MM.1S (cell line): ENCODE data around the gene GAREM1.

Experiments
- DNase-seq: peaks from one replicate; pipeline ENCODE4 v3.0.0-alpha.2; 2015
- H2AFZ ChIP-seq: fragments of 300-600 bp; sonication (generic); 2 replicates; pipeline ENCODE4 v1.6.0; 2016; ENCODE audit warnings: antibody characterized with exemption, low read length
- H3F3A ChIP-seq: fragments of 300-600 bp; sonication (generic); 2 replicates; pipeline ENCODE4 v1.6.1; 2016; ENCODE audit warnings: mild to moderate bottlenecking, antibody characterized with exemption, low read length, moderate library complexity, mixed read lengths; ENCODE audit not compliant: insufficient read depth
- H3K27ac ChIP-seq: fragments of 300-600 bp; sonication (generic); 2 replicates; pipeline ENCODE4 v1.5.1; 2016; ENCODE audit warnings: mild to moderate bottlenecking, low read length
- H3K27me3 ChIP-seq: fragments of 300-600 bp; sonication (generic); replicated peaks from 2 replicates; pipeline ENCODE4 v1.6.0; 2016; ENCODE audit warnings: low read length; ENCODE audit not compliant: insufficient read depth
- H3K36me3 ChIP-seq: fragments of 300-600 bp; sonication (generic); replicated peaks from 2 replicates; pipeline ENCODE4 v1.6.1; 2016; ENCODE audit warnings: mild to moderate bottlenecking, low read length, mixed read lengths; ENCODE audit not compliant: insufficient read depth
- H3K4me1 ChIP-seq: fragments of 300-600 bp; sonication (generic); 2 replicates; pipeline ENCODE4 v1.6.1; 2016; ENCODE audit warnings: low read length, mixed read lengths
- H3K4me2 ChIP-seq: fragments of 300-600 bp; sonication (generic); 2 replicates; pipeline ENCODE4 v1.6.0; 2016; ENCODE audit warnings: low read depth, low read length
- H3K4me3 ChIP-seq: fragments of 300-600 bp; sonication (generic); 2 replicates; pipeline ENCODE4 v1.5.1; 2016; ENCODE audit warnings: low read length, mixed read lengths
- H3K79me2 ChIP-seq: fragments of 300-600 bp; sonication (generic); 2 replicates; pipeline ENCODE4 v1.6.1; 2016; ENCODE audit warnings: mixed run types, low read length, mixed read lengths
- H3K9ac ChIP-seq: fragments of 300-600 bp; sonication (generic); 2 replicates; pipeline ENCODE4 v1.6.1; 2016; ENCODE audit warnings: low read length, mixed read lengths
- H3K9me2 ChIP-seq: fragments of 300-600 bp; sonication (generic); replicated peaks from 2 replicates; pipeline ENCODE4 v1.6.1; 2016; ENCODE audit warnings: mild to moderate bottlenecking, low read length, mixed read lengths; ENCODE audit not compliant: insufficient read depth
- H3K9me3 ChIP-seq: fragments of 300-600 bp; sonication (generic); replicated peaks from 2 replicates; pipeline ENCODE4 v1.6.1; 2016; ENCODE audit warnings: mild to moderate bottlenecking, low read length, mixed read lengths; ENCODE audit not compliant: insufficient read depth
- H4K20me1 ChIP-seq: fragments of 300-600 bp; sonication (generic); 2 replicates; pipeline ENCODE4 v1.6.1; 2016; ENCODE audit warnings: mild to moderate bottlenecking, low read length, moderate library complexity, mixed read lengths; ENCODE audit not compliant: insufficient read depth
- CTCF ChIP-seq: fragments of 300-600 bp; sonication (generic); IDR thresholded peaks from 2 replicates; pipeline ENCODE4 v1.5.1; 2016; ENCODE audit warnings: antibody characterized with exemption, low read length, mixed read lengths
- EZH2 ChIP-seq: fragments of 300-600 bp; sonication (generic); optimal IDR thresholded peaks from 2 replicates; pipeline ENCODE3; 2017; ENCODE audit warnings: low read depth, mild to moderate bottlenecking, antibody characterized with exemption, low read length, mixed read lengths
- EZH2phosphoT487 ChIP-seq: fragments of 300-600 bp; sonication (generic); IDR thresholded peaks from 2 replicates; pipeline ENCODE4 v1.6.1; 2018; ENCODE audit warnings: antibody characterized with exemption, low read length

GAREM1 gene

GRCh38 chr18:32303400-32303799, 167.3 kb downstream of the GAREM1 start:
- no peak overlapping the region for H3K4me3 ChIP-seq
- H3K79me2 ChIP-seq, result no peaks in the 10 kb centered on the region; the same call in 1 of the 2 replicates
- H3K9ac ChIP-seq, result no peak overlapping the region
- no peaks in the 10 kb centered on the region; the same call in 1 of the 2 replicates for H3F3A ChIP-seq
- no peak for TF ChIP-seq CTCF
- TF ChIP-seq EZH2phosphoT487, result no peak
- no peak for TF ChIP-seq EZH2
- no peak overlapping the region for H3K4me2 ChIP-seq
- no peaks in the 10 kb centered on the region for H3K27me3 ChIP-seq
- H4K20me1 ChIP-seq, result no peaks in the 10 kb centered on the region
- H3K27ac ChIP-seq, result no peak overlapping the region
- H3K9me3 ChIP-seq, result no peaks in the 10 kb centered on the region
- peaks cover 25% of the 10 kb centered on the region for H3K4me1 ChIP-seq
- H3K9me2 ChIP-seq, result no peaks in the 10 kb centered on the region
- no peak for DNase-seq
- H3K36me3 ChIP-seq, result no peaks in the 10 kb centered on the region
- no peak overlapping the region for H2AFZ ChIP-seq

GRCh38 chr18:32302806-32303205, 167.9 kb downstream of the GAREM1 start:
- Histone ChIP-seq H3F3A (no peaks in the 10 kb centered on the region; the same call in 1 of the 2 replicates), H3K4me1 (peaks cover 25% of the 10 kb centered on the region), H3K36me3 (no peaks in the 10 kb centered on the region), H3K79me2 (no peaks in the 10 kb centered on the region; the same call in 1 of the 2 replicates), H3K9me2 (no peaks in the 10 kb centered on the region), H3K9me3 (no peaks in the 10 kb centered on the region), H4K20me1 (no peaks in the 10 kb centered on the region), H3K27ac (no peak overlapping the region), H3K4me3 (no peak overlapping the region), H3K27me3 (no peaks in the 10 kb centered on the region), H2AFZ (no peak overlapping the region), H3K9ac (no peak overlapping the region), H3K4me2 (peak overlapping the region; percentile 28; the same call in 1 of the 2 replicates)
- DNase-seq, result no peak
- TF ChIP-seq EZH2 (no peak), EZH2phosphoT487 (no peak), CTCF (no peak)

GRCh38 chr18:32301976-32302743, 168.5 kb downstream of the GAREM1 start:
- Histone ChIP-seq H3K36me3 (no peaks in the 10 kb centered on the region), H3K9ac (no peak overlapping the region), H3F3A (no peaks in the 10 kb centered on the region; the same call in 1 of the 2 replicates), H3K9me2 (no peaks in the 10 kb centered on the region), H2AFZ (no peak overlapping the region), H3K27me3 (no peaks in the 10 kb centered on the region), H3K4me1 (peaks cover 25% of the 10 kb centered on the region), H3K79me2 (no peaks in the 10 kb centered on the region; the same call in 1 of the 2 replicates), H3K27ac (peak overlapping the region; percentile 30; the same call in 1 of the 2 replicates), H4K20me1 (no peaks in the 10 kb centered on the region), H3K4me3 (no peak overlapping the region), H3K9me3 (no peaks in the 10 kb centered on the region), H3K4me2 (peak overlapping the region; percentile 28)
- TF ChIP-seq EZH2 (no peak), CTCF (no peak), EZH2phosphoT487 (no peak)
- peak; percentile 74 for DNase-seq
